ENCODE measurements around the gene CLDN2. TPM values are rescaled to one million over a fixed set of nuclear protein-coding genes. Genes with fewer than 3 reads are reported as not detected.

CLDN2 gene
- polyA plus RNA-seq, 3 donors, result not detected

GRCh38 chrX:106955004-106955772, 35.0 kb downstream of the CLDN2 start:
- Histone ChIP-seq H3K4me2 (replicated peaks; ENCODE audit: extremely low read depth, low read length, poor library complexity, severe bottlenecking) (no peak overlapping the region), H3K36me3 (replicated peaks in 1 of 2; ENCODE audit: control insufficient read depth in 1 of 2, insufficient read depth in 2 of 2, low read length in 2 of 2) (no peaks in the 10 kb centered on the region), H3K27me3 (ENCODE audit: control insufficient read depth in 2 of 2, insufficient read depth in 2 of 2, low read length in 2 of 2) (no peaks in the 10 kb centered on the region), H3K9ac (ENCODE audit: insufficient read depth, low read length, poor library complexity, severe bottlenecking) (no peak overlapping the region), H2AFZ (ENCODE audit: insufficient read depth, low read depth, low read length, poor library complexity, severe bottlenecking) (no peak overlapping the region), H3K79me2 (ENCODE audit: insufficient read depth, low read length) (no peaks in the 10 kb centered on the region), H3K4me1 (ENCODE audit: control insufficient read depth in 1 of 2, insufficient read depth in 2 of 2, low read length in 2 of 2) (no peaks in the 10 kb centered on the region), H3K4me3 (replicated peaks in 1 of 3; ENCODE audit: low read depth in 2 of 3, low read length in 3 of 3) (no peak overlapping the region), H3K9me3 (replicated peaks in 1 of 2; ENCODE audit: control insufficient read depth in 1 of 2, insufficient read depth in 1 of 2, low read length in 2 of 2) (no peaks in the 10 kb centered on the region), H3K27ac (ENCODE audit: low read depth in 1 of 2, low read length in 2 of 2) (no peak overlapping the region), H4K20me1 (ENCODE audit: insufficient read depth, low read length) (no peaks in the 10 kb centered on the region)
- no peak for TF ChIP-seq CTCF (IDR thresholded peaks at IDR 0.05)
- Mint-ChIP-seq H3K36me3 (no peaks in the 10 kb centered on the region), H3K27me3 (ENCODE audit: low read depth in 3 of 3) (peaks cover 0 to 6% (median 0%) of the 10 kb centered on the region in 3 donors), H3K4me3 (no peak overlapping the region), H3K27ac (no peak overlapping the region), H3K4me1 (no peaks in the 10 kb centered on the region), H3K9me3 (no peaks in the 10 kb centered on the region)
- intact Hi-C loops (cut with micrococcal nuclease), result no loop called here
- DNase-seq, result no peak
- WGBS (ENCODE audit: insufficient coverage), result no CpG with 5 or more reads among the region's 1 CpG

GRCh38 chrX:106957856-106958255, 37.7 kb downstream of the CLDN2 start:
- no peaks in the 10 kb centered on the region for H3K4me1 Mint-ChIP-seq

More at GRCh38 chrX:106957856-106958255, 37.7 kb downstream of the CLDN2 start:
- Histone ChIP-seq H3K27me3 (ENCODE audit: control insufficient read depth in 2 of 2, insufficient read depth in 2 of 2, low read length in 2 of 2) (no peaks in the 10 kb centered on the region), H3K79me2 (ENCODE audit: insufficient read depth, low read length) (no peaks in the 10 kb centered on the region), H3K27ac (ENCODE audit: low read depth in 1 of 2, low read length in 2 of 2) (no peak overlapping the region), H3K36me3 (replicated peaks in 1 of 2; ENCODE audit: control insufficient read depth in 1 of 2, insufficient read depth in 2 of 2, low read length in 2 of 2) (no peaks in the 10 kb centered on the region), H3K4me2 (replicated peaks; ENCODE audit: extremely low read depth, low read length, poor library complexity, severe bottlenecking) (no peak overlapping the region), H3K9ac (ENCODE audit: insufficient read depth, low read length, poor library complexity, severe bottlenecking) (no peak overlapping the region), H3K4me1 (ENCODE audit: control insufficient read depth in 1 of 2, insufficient read depth in 2 of 2, low read length in 2 of 2) (no peaks in the 10 kb centered on the region), H3K9me3 (replicated peaks in 1 of 2; ENCODE audit: control insufficient read depth in 1 of 2, insufficient read depth in 1 of 2, low read length in 2 of 2) (no peaks in the 10 kb centered on the region), H4K20me1 (ENCODE audit: insufficient read depth, low read length) (no peaks in the 10 kb centered on the region), H3K4me3 (replicated peaks in 1 of 3; ENCODE audit: low read depth in 2 of 3, low read length in 3 of 3) (no peak overlapping the region), H2AFZ (ENCODE audit: insufficient read depth, low read depth, low read length, poor library complexity, severe bottlenecking) (no peak overlapping the region)
- no peak overlapping the region for H3K27ac Mint-ChIP-seq
- no peak overlapping the region for H3K4me3 Mint-ChIP-seq
- intact Hi-C loops (cut with micrococcal nuclease), result no loop called here
- TF ChIP-seq CTCF (IDR thresholded peaks at IDR 0.05), result no peak
- no peak for DNase-seq
- WGBS (ENCODE audit: insufficient coverage), result no CpG with 5 or more reads among the region's 1 CpG
- H3K36me3 Mint-ChIP-seq, result no peaks in the 10 kb centered on the region
- H3K9me3 Mint-ChIP-seq, result no peaks in the 10 kb centered on the region
- peaks cover 0 to 6% (median 0%) of the 10 kb centered on the region in 3 donors for H3K27me3 Mint-ChIP-seq (ENCODE audit: low read depth in 3 of 3)
